Muscle of leg (tissue), 16 donors: ENCODE measurements around the gene LIN28B. TPM values are rescaled to one million over a fixed set of nuclear protein-coding genes. Genes with fewer than 3 reads are reported as not detected.

Experiments used
- DNase-seq: peaks from one replicate; pipeline ENCODE4 v3.0.0; 2013
- H3K27ac ChIP-seq: one replicate; pipeline ENCODE4 v1.5.1; 2013; ENCODE audit warnings: mild to moderate bottlenecking, low read length, control low read depth
- H3K27me3 ChIP-seq: one replicate; pipeline ENCODE4 v1.6.1; 2013; ENCODE audit warnings: low read length; ENCODE audit not compliant: control insufficient read depth, insufficient read depth
- H3K36me3 ChIP-seq: one replicate; pipeline ENCODE4 v1.6.1; 2013; ENCODE audit warnings: low read length; ENCODE audit not compliant: control insufficient read depth, insufficient read depth
- H3K4me1 ChIP-seq: one replicate; pipeline ENCODE4 v1.6.1; 2013; ENCODE audit warnings: low read length; ENCODE audit not compliant: control insufficient read depth, insufficient read depth
- H3K4me3 ChIP-seq: one replicate; pipeline ENCODE4 v1.5.1; 2013; ENCODE audit warnings: low read length, control low read depth
- H3K9me3 ChIP-seq: replicated peaks from 2 replicates; pipeline ENCODE4 v1.6.1; 2013; ENCODE audit warnings: low read depth, low read length; ENCODE audit not compliant: control insufficient read depth
- WGBS: methylation state at CpG from one replicate; pipeline ENCODE4 v1.1.5; 2013; ENCODE audit warnings: missing lambda C conversion rate; ENCODE audit not compliant: insufficient coverage; 5-methylcytosine and 5-hydroxymethylcytosine counted together
- long read RNA-seq, 11 donors: transcript quantifications; one replicate each; lab custom pipeline, GENCODE V29; 2026
- polyA plus RNA-seq, 8 donors: library from polyadenylated mRNA; unstranded; fragments of 120-200 nt; gene quantifications; one replicate each; pipeline versions ENCODE4 v1.2.1 to v1.2.3, GENCODE V29; 2013; ENCODE audit warnings: inconsistent platforms in 1 of 8, low replicate concordance in 1 of 8; ENCODE audit not compliant: insufficient read length in 8 of 8, insufficient read depth in 1 of 8
- total RNA-seq: library from RNA; stranded (reverse); fragments of 120-200 nt; gene quantifications from one replicate; pipeline ENCODE4 v1.2.4, GENCODE V29; 2013

LIN28B gene
- total RNA-seq (0.04 TPM), polyA plus RNA-seq (under 1 TPM; 0.04 to 0.12 (median 0.10) TPM)
- long read RNA-seq, donor 1 = 0 reads
- long read RNA-seq, donor 2 = 0 reads
- long read RNA-seq, donor 3 = 0 reads
- long read RNA-seq, donor 4 = 0 reads
- long read RNA-seq, donor 5 = 0 reads
- long read RNA-seq, donor 6, partial matches to known transcripts = 5 of 13 reads
- long read RNA-seq, donor 6, other reads (novel, unspliced or antisense) = 8 of 13 reads
- long read RNA-seq, donor 7 = 0 reads
- long read RNA-seq, donor 8 = 0 reads
- long read RNA-seq, donor 9 = 0 reads
- long read RNA-seq, donor 10 = 0 reads
- long read RNA-seq, donor 11 = 0 reads

- H3K27me3 ChIP-seq = peaks cover 41% of the 10 kb centered on the region
- H3K4me1 ChIP-seq = peaks cover 3% of the 10 kb centered on the region
- H3K36me3 ChIP-seq = no peaks in the 10 kb centered on the region
- no peak within 1 kb of the TSS for H3K27ac ChIP-seq
- no peak for DNase-seq
- no peak within 1 kb of the TSS for H3K4me3 ChIP-seq
- H3K9me3 ChIP-seq = no peaks in the 10 kb centered on the region
- 2% methylated on average over 7 of the region's 15 CpGs for WGBS
These were observed at the start of gene LIN28B for GRCh38 chr6:104956731-104957294. TSS of gene LIN28B (plus strand) at chr6:104957107. CDS start at chr6:104957251, 144 bp downstream.

- DNase-seq = no peak
- H3K4me3 ChIP-seq = no peak overlapping the region
- no peaks in the 10 kb centered on the region for H3K9me3 ChIP-seq
- no peaks in the 10 kb centered on the region for H3K4me1 ChIP-seq
- 82% methylated on average over 5 of the region's 6 CpGs for WGBS
- H3K27ac ChIP-seq = no peak overlapping the region
- H3K36me3 ChIP-seq = no peaks in the 10 kb centered on the region
- no peaks in the 10 kb centered on the region for H3K27me3 ChIP-seq
These were observed 48.6 kb upstream of the LIN28B start for GRCh38 chr6:104908031-104908887.

GRCh38 chr6:104908888-104909525 lies 47.9 kb upstream of the LIN28B start:
- H3K9me3 ChIP-seq = no peaks in the 10 kb centered on the region
- DNase-seq = no peak
- no peak overlapping the region for H3K4me3 ChIP-seq
- no peaks in the 10 kb centered on the region for H3K4me1 ChIP-seq
- no peaks in the 10 kb centered on the region for H3K27me3 ChIP-seq
- WGBS = no CpG with 5 or more reads among the region's 2 CpGs
- H3K36me3 ChIP-seq = no peaks in the 10 kb centered on the region
- no peak overlapping the region for H3K27ac ChIP-seq

GRCh38 chr6:104921896-104922295 lies 35.0 kb upstream of the LIN28B start:
- no peaks in the 10 kb centered on the region for H3K9me3 ChIP-seq
- H3K4me1 ChIP-seq = no peaks in the 10 kb centered on the region
- no peaks in the 10 kb centered on the region for H3K36me3 ChIP-seq
- 25% methylated on average over 1 of the region's 1 CpG for WGBS
- no peak for DNase-seq
- H3K27ac ChIP-seq = no peak overlapping the region
- H3K27me3 ChIP-seq = no peaks in the 10 kb centered on the region
- H3K4me3 ChIP-seq = no peak overlapping the region

- H3K36me3 ChIP-seq = no peaks in the 10 kb centered on the region
- no peaks in the 10 kb centered on the region for H3K9me3 ChIP-seq
- no peak overlapping the region for H3K27ac ChIP-seq
- H3K4me1 ChIP-seq = no peaks in the 10 kb centered on the region
- no peak for DNase-seq
- WGBS = no CpG with 5 or more reads among the region's 3 CpGs
- no peaks in the 10 kb centered on the region for H3K27me3 ChIP-seq
- H3K4me3 ChIP-seq = no peak overlapping the region
These were observed 28.8 kb upstream of the LIN28B start for GRCh38 chr6:104928141-104928540.

GRCh38 chr6:104929353-104929752 lies 27.6 kb upstream of the LIN28B start:
- 80% methylated on average over 2 of the region's 5 CpGs for whole genome bisulfite sequencing
- H3K27ac ChIP-seq = no peak overlapping the region
- H3K9me3 ChIP-seq = no peaks in the 10 kb centered on the region
- DNase-seq = no peak
- no peaks in the 10 kb centered on the region for H3K36me3 ChIP-seq
- H3K4me1 ChIP-seq = no peaks in the 10 kb centered on the region
- no peaks in the 10 kb centered on the region for H3K27me3 ChIP-seq
- H3K4me3 ChIP-seq = no peak overlapping the region

GRCh38 chr6:104930939-104931338 lies 26.0 kb upstream of the LIN28B start:
- H3K4me1 ChIP-seq = no peaks in the 10 kb centered on the region
- no peaks in the 10 kb centered on the region for H3K27me3 ChIP-seq
- WGBS = 60% methylated on average over 1 of the region's 2 CpGs
- no peak overlapping the region for H3K4me3 ChIP-seq
- no peak overlapping the region for H3K27ac ChIP-seq
- no peaks in the 10 kb centered on the region for H3K36me3 ChIP-seq
- DNase-seq = no peak
- no peaks in the 10 kb centered on the region for H3K9me3 ChIP-seq

- H3K27ac ChIP-seq = no peak overlapping the region
These were observed 20.0 kb upstream of the LIN28B start for GRCh38 chr6:104936766-104937535.

GRCh38 chr6:104940238-104940892 lies 16.5 kb upstream of the LIN28B start:
- Histone ChIP-seq H3K27me3 (peaks cover 30% of the 10 kb centered on the region), H3K4me1 (peaks cover 4% of the 10 kb centered on the region), H3K9me3 (no peaks in the 10 kb centered on the region), H3K27ac (no peak overlapping the region), H3K4me3 (peak overlapping the region; percentile 34), H3K36me3 (no peaks in the 10 kb centered on the region)
- whole genome bisulfite sequencing = under 1% methylated on average over 74 of the region's 88 CpGs
- DNase-seq = no peak

More at GRCh38 chr6:104936766-104937535, 20.0 kb upstream of the LIN28B start:
- no peak for DNase-seq
- peaks cover 30% of the 10 kb centered on the region for H3K27me3 ChIP-seq
- no peaks in the 10 kb centered on the region for H3K9me3 ChIP-seq
- WGBS = 93% methylated on average over 31 of the region's 38 CpGs
- H3K4me1 ChIP-seq = peaks cover 4% of the 10 kb centered on the region
- no peak overlapping the region for H3K4me3 ChIP-seq
- H3K36me3 ChIP-seq = no peaks in the 10 kb centered on the region
